Hippocampal formation (tissue), 2 donors: ENCODE data around the gene WFIKKN1.
A peak's percentile ranks its signal among the peaks of the same experiment; 100 is the strongest.
"Not testable (repeated sequence)": the region's sequence is repeated elsewhere in the genome, so short reads cannot be mapped to it uniquely, and the experiment has no call there.

ENCODE experiments used
- DNase-seq, 2 donors: peaks; one replicate each; lab custom pipeline; 2025; lab: John Stamatoyannopoulos, UW

WFIKKN1 gene

GRCh38 chr16:595942-596735, 34.6 kb upstream of the WFIKKN1 start:
- DNase-seq: peak in 1 of 2 donors; percentile 12

- no peak for DNase-seq
Observed at GRCh38 chr16:596736-597060, 34.1 kb upstream of the WFIKKN1 start.

GRCh38 chr16:597655-598054, 33.1 kb upstream of the WFIKKN1 start:
- not testable (repeated sequence) for DNase-seq

- DNase-seq: no peak
Observed at GRCh38 chr16:598823-599739, 31.7 kb upstream of the WFIKKN1 start.

- peak in 1 of 2 donors; percentile 19 for DNase-seq
Observed at GRCh38 chr16:600781-601180, 30.0 kb upstream of the WFIKKN1 start.

- DNase-seq: no peak
Observed at GRCh38 chr16:603933-604332, 26.9 kb upstream of the WFIKKN1 start.

GRCh38 chr16:606656-607307, 24.0 kb upstream of the WFIKKN1 start:
- DNase-seq: no peak

- DNase-seq: no peak
Observed at GRCh38 chr16:608019-608418, 22.8 kb upstream of the WFIKKN1 start.

GRCh38 chr16:609316-609715, 21.5 kb upstream of the WFIKKN1 start:
- DNase-seq: no peak

GRCh38 chr16:609984-610383, 20.8 kb upstream of the WFIKKN1 start:
- no peak for DNase-seq

- DNase-seq: peak; percentile 27 to 45
Observed at GRCh38 chr16:610513-611381, 20.0 kb upstream of the WFIKKN1 start.

GRCh38 chr16:615122-615521, 15.7 kb upstream of the WFIKKN1 start:
- no peak for DNase-seq

GRCh38 chr16:616733-617586, 13.8 kb upstream of the WFIKKN1 start:
- DNase-seq: no peak

GRCh38 chr16:617855-618254, 12.9 kb upstream of the WFIKKN1 start:
- DNase-seq: no peak

GRCh38 chr16:619476-620100, 11.2 kb upstream of the WFIKKN1 start:
- no peak for DNase-seq

GRCh38 chr16:620700-621525, 9.9 kb upstream of the WFIKKN1 start:
- no peak for DNase-seq

GRCh38 chr16:621526-622105, 9.2 kb upstream of the WFIKKN1 start:
- DNase-seq: no peak

- DNase-seq: no peak
Observed at GRCh38 chr16:622920-623280, 7.9 kb upstream of the WFIKKN1 start.

GRCh38 chr16:624526-625070, 6.2 kb upstream of the WFIKKN1 start:
- no peak for DNase-seq
